Activated CD8-positive, alpha-beta T cell treated with anti-CD3 and anti-CD28 coated beads for 36 hours (primary cell): ENCODE measurements around the gene LRBA. TPM values are rescaled to one million over a fixed set of nuclear protein-coding genes. Genes with fewer than 3 reads are reported as not detected.

ENCODE experiments used
- ATAC-seq: fragments of 200-7000 bp; cut with Tn5 transposase; one replicate; pipeline ENCODE4 v1.10.0; 2021; ENCODE audit warnings: mild to moderate bottlenecking, moderate library complexity
- CTCF ChIA-PET: fragments of 350-600 bp; sonication (Branson Sonifier 250); formaldehyde crosslinking; loops from one replicate; lab custom pipeline; 2021; ENCODE audit warnings: antibody characterized with exemption; lab: Charles Lee
- POLR2A ChIA-PET: fragments of 350-600 bp; sonication (Branson Sonifier 250); formaldehyde crosslinking; loops from one replicate; lab custom pipeline; 2021; ENCODE audit warnings: antibody characterized with exemption; lab: Charles Lee
- DNase-seq: peaks from one replicate; pipeline ENCODE4 v3.0.0-alpha.2; 2020
- H3K27ac Mint-ChIP-seq: one replicate; pipeline ENCODE4 v1.8.0; 2021; ENCODE audit warnings: mild to moderate bottlenecking, mixed read lengths
- H3K27me3 Mint-ChIP-seq: one replicate; pipeline ENCODE4 v1.8.0; 2021; ENCODE audit warnings: mixed read lengths
- H3K36me3 Mint-ChIP-seq: one replicate; pipeline ENCODE4 v1.8.0; 2021; ENCODE audit warnings: low read depth, mixed read lengths
- H3K4me1 Mint-ChIP-seq: one replicate; pipeline ENCODE4 v1.8.0; 2021; ENCODE audit warnings: low read depth, mixed read lengths
- H3K4me3 Mint-ChIP-seq: one replicate; pipeline ENCODE4 v1.8.0; 2021; ENCODE audit warnings: mild to moderate bottlenecking, moderate library complexity, mixed read lengths
- H3K9me3 Mint-ChIP-seq: one replicate; pipeline ENCODE4 v1.8.0; 2021; ENCODE audit warnings: mixed read lengths
- CTCF ChIP-seq: fragments of 200-600 bp; IDR thresholded peaks from one replicate; pipeline ENCODE4 v1.8.0; 2022; ENCODE audit warnings: antibody characterized with exemption, mild to moderate bottlenecking
- intact Hi-C: fragments of 100-400 bp; cut with micrococcal nuclease; formaldehyde crosslinking; loops from one replicate; pipeline ENCODE4 v1.10.0; 2022
- total RNA-seq, 2 experiments: library from RNA; stranded (reverse); gene quantifications; one replicate each; pipeline ENCODE4 v1.2.3, GENCODE V29; 2021

The LRBA gene
- total RNA-seq, 2 experiments from 2014 or later = 48.1 to 52.5 TPM

- no peak for TF ChIP-seq CTCF
- DNase-seq = no peak
- H3K27ac Mint-ChIP-seq = no peak overlapping the region
- no peaks in the 10 kb centered on the region for H3K9me3 Mint-ChIP-seq
- ChIA-PET POLR2A (interaction anchor here (0.6 kb wide), 1 partner anchor 567 kb away, joined by 3 read pairs; no protein-coding TSS in a partner anchor), CTCF (interaction anchor here (1.0 to 1.8 kb wide), 2 partner anchors 26 to 53 kb away, joined by 3 to 4 read pairs; no protein-coding TSS in a partner anchor)
- intact Hi-C loops = no loop called here
- no peaks in the 10 kb centered on the region for H3K36me3 Mint-ChIP-seq
- peaks cover 7% of the 10 kb centered on the region for H3K27me3 Mint-ChIP-seq
- no peak overlapping the region for H3K4me3 Mint-ChIP-seq
- no peaks in the 10 kb centered on the region for H3K4me1 Mint-ChIP-seq
- ATAC-seq = no peak
These were observed 798.4 kb downstream of the LRBA start for GRCh38 chr4:150216726-150217125.

- CTCF ChIA-PET = no interaction called here
- no peak overlapping the region for H3K27ac Mint-ChIP-seq
- H3K4me3 Mint-ChIP-seq = no peak overlapping the region
- no peak for TF ChIP-seq CTCF
- H3K27me3 Mint-ChIP-seq = peaks cover 10% of the 10 kb centered on the region
- no peaks in the 10 kb centered on the region for H3K9me3 Mint-ChIP-seq
- no peaks in the 10 kb centered on the region for H3K4me1 Mint-ChIP-seq
- ATAC-seq = no peak
- POLR2A ChIA-PET = no interaction called here
- H3K36me3 Mint-ChIP-seq = no peaks in the 10 kb centered on the region
- no peak for DNase-seq
- intact Hi-C loops = no loop called here
These were observed 799.5 kb downstream of the LRBA start for GRCh38 chr4:150215601-150216000.

Other genes with a start within 250 kb of the LRBA start
- gene RPS3A, start 84.3 kb upstream of the LRBA start, total RNA-seq = 1,000 to 10,000 TPM; 3,072 to 3,095 TPM